T47D (cell line): ENCODE measurements around the gene COL4A2.

Experiments
- DNase-seq, 2 experiments: peaks; one replicate each; pipeline versions ENCODE4 v3.0.0 to v3.0.0-alpha.2; 2011 to 2012; ENCODE audit warnings: low read depth in 1 of 2, low spot score in 1 of 2
- JUND ChIP-seq: IDR thresholded peaks from 2 replicates; pipeline ENCODE4 v1.6.1; 2012; ENCODE audit warnings: low read depth
- in situ Hi-C: cut with HindIII; loops from 2 replicates; pipeline ENCODE4 v1.10.0; 2016; ENCODE audit warnings: low sequenced_read_pairs, low pct_unique_long_range_greater_than_20kb

Gene COL4A2

DNA sequence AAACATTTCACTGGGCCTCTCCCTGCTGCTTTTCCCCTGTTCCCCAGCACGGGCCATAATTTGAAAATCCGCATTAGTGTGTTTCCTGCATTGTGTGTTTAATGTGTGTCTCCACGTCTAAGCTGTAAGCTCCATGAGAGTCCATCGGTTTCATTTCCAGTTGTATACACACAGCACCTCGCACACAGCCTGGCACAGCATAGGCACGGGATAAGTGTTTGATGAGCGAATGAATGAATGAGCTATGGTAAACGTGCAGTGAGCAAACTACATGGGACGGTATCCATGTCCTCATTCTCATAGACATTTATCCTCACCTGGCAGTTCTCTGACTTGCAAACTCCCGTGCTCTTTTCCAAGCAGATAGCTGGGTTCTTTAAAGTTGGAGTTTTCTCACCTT is 148.4 kb downstream of the COL4A2 start:
- DNase-seq, result no peak
- in situ Hi-C loops, result no loop called here
- TF ChIP-seq JUND, result no peak

DNA sequence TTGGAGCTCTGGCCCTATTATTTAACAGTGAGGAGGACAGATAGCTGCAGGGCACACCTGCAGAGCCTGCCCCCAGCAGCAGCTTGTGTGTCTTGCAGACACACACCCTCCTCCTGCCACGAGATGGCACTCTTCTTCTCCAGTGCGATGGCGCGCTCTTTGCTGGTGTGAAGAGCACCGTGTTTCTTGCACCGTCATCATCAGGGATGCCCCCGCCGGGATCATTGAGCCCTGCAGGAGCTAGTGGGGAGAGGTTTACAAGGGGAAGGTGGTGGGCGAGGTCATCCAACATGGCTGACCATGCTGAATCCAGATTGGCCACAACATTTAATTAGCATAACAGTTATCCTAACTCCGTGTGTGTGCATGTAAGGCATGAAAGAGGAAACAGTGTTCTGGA is 148.9 kb downstream of the COL4A2 start:
- TF ChIP-seq JUND, result no peak
- DNase-seq, result peak; percentile 89 to 91
- in situ Hi-C loops, result no loop called here

DNA sequence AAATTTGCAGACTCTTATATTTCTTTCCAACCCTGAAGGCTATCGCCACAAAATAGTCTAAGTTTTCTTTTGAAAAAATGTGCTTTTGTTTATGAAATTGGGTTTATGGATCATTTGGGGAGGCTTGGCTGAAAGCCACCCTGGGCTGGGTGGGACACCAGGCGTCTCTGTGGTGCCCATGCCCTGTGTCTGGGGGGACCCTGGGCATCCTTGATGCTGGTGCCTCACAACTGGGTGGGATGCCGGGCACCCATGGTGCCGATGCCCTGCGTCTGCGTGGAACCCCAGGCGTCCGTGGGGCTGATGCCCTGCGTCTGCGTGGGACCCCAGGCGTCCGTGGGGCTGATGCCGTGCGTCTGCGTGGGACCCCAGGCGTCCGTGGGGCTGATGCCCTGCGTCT is 149.5 kb downstream of the COL4A2 start:
- in situ Hi-C loops, result no loop called here
- no peak for TF ChIP-seq JUND
- no peak for DNase-seq

DNA sequence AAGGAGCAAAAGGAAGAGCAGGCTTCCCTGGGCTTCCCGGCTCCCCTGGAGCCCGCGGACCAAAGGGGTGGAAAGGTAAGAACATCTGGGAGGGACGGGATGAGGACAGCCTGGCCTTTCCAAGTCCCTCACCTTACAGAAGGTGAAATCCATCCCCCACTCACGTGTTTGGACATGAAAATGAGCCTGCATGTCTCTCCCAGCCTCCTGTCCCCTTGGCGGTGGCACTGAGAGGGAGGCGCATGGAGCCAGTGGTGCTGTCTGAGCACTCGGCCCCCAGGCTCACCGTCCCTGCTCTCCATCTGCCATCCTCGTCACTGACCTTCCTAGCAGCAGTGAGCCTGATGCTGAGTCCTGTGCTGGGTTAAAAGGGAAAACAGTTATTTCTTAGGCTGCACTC is 150.3 kb downstream of the COL4A2 start:
- no peak for DNase-seq
- TF ChIP-seq JUND, result no peak
- in situ Hi-C loops, result no loop called here

DNA sequence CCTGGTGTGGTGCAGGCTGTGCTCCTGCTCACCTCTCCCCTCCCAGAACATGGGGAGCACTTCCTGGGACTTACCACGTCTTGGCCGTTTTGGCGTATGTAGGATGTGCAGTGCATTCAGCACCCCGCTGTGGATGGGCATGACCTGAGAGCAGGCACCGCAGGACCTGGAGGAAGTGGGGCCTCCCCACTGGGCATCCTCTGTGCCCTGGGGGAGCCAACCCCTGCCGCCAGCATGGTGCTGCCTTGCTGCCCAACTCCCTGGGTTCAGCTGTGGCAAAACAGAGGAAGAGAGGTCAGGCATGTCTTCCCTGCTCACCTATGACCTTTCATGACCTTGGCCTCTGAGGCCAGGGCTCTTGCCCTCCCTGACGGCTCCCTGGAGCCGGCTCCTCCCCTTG is 150.9 kb downstream of the COL4A2 start:
- in situ Hi-C loops, result no loop called here
- DNase-seq, result no peak
- no peak for TF ChIP-seq JUND

DNA sequence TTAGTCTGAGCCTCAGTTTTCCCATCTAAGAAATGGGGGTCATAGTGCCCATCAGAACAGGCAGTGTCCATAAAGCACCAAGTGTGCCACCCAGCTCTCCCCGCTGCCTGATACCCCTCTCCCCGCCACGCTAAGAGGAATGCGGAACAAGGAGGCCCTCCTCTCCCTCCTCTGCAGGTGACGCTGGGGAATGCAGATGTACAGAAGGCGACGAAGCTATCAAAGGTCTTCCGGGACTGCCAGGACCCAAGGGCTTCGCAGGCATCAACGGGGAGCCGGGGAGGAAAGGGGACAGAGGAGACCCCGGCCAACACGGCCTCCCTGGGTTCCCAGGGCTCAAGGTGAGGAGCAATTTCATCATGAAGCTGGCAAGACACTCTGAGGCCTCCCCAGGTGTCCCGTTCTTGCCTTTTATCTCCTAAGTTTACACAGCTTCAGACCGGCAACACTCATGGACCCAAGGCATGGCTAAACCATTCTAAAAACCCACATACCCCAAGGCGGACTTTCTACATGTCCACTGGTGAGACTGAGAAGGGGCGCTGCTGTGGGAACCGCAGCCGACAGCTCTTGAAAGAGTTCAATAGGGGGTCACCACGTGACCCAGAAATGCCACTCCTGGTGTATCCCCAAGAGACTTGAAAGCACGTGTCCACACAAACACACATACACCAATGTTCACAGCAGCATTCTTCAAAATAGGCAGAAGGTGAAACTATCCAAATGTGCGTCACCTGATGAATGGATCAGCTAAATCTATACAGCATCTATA is 151.7 kb downstream of the COL4A2 start:
- DNase-seq, result no peak
- in situ Hi-C loops, result no loop called here
- no peak for TF ChIP-seq JUND

DNA sequence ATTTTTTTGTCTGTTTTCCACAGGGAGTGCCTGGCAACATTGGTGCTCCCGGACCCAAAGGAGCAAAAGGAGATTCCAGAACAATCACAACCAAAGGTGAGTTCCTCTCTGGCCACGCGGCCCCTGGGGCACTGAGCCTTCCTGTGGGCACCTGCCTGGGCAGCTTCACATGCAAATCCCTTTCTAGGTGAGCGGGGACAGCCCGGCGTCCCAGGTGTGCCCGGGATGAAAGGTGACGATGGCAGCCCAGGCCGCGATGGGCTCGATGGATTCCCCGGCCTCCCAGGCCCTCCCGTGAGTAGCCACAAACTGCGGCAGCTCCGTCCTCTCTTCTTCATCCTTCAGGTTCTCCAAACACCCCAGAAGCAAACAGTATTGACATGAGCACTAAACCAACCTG is 155.0 kb downstream of the COL4A2 start:
- in situ Hi-C loops, result no loop called here
- no peak for DNase-seq
- no peak for TF ChIP-seq JUND

DNA sequence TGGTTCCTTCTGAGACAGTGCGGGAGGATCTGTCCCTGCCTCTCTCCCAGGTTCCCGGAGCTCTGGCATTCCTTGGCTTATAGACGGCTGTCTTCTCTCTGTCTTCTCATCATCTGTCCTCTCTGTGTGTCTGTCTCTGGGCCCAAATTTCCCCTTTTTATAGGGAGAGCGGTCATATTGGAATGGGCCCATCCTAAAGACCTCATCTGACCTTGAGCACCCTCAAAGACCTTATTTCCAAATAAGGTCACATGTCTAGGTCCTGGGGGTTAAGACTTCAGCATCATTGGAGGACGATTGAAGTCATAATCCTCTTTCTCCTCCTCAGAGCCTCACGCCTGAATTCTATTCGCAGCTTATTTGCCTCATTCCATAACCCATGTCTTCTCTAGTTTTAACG is 156.1 kb downstream of the COL4A2 start:
- DNase-seq, result no peak
- TF ChIP-seq JUND, result no peak
- in situ Hi-C loops, result no loop called here

DNA sequence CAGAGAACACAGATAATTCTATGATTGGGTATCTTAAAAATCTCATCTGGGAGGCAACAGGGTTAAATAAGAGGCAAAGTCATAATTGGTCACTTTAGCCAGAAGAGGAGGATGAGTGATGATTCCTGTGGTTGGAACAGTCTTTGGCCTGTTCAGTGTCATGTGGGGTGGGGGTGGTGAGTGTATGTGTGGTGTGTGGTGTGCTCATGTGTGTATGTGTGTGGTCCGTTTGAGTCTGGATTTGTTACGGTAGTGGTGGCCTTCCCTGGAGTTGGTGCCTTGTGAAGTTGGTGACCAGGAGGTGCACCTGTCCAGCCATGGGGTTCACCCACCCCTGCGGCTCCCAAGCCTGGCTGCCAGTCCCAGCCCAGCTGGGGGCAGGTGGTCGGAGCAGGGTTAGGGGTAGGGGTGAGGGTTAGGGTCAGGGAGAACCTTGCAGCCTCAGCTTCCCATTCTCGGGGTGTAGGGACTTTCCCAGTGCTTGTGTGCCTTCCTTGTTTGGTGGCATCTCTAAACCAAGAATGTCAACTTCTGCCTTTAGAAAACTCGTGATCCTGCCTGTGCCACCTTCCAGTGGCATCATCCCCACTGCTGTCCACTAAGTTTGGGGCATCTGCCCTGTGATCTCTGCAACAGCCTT is 156.9 kb downstream of the COL4A2 start:
- no peak for TF ChIP-seq JUND
- DNase-seq, result no peak
- in situ Hi-C loops, result no loop called here

DNA sequence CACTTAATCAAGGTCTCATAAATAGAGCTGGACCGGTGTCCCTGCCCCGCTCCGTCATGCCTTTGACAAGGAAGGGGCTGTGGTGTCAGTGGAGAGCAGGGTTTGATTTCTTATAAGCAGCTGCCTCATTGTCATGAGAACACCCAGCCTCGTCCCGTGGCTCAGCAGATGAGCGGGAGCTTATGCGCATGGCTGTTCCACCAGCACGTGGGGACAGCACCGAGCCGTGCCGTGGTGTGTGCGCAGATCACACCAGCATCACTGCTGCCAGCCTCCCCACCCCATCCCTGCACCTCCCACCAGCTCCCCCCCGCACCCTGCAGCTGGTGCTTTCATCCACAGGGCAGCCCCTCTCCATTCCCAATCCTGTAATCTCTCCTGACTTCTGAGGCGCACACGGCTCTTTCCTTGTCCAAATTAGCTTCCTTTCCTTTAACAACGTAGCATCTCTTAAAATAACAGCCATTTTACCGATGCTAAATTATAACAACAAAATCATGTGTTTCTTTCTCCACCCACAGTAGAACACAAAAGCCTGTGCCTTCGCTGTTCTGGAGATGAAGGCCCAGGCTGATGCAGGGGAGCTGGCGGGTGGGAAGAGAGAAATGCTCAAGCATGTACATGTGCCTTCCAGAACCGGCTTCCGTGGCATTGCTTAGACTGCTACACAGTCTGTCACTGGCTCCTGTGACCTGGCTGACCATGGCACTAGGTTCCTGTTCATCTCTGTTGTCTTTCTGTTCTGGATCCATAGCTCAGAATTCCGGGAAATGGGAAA is 157.7 kb downstream of the COL4A2 start:
- in situ Hi-C loops, result no loop called here
- TF ChIP-seq JUND, result no peak
- DNase-seq, result no peak

DNA sequence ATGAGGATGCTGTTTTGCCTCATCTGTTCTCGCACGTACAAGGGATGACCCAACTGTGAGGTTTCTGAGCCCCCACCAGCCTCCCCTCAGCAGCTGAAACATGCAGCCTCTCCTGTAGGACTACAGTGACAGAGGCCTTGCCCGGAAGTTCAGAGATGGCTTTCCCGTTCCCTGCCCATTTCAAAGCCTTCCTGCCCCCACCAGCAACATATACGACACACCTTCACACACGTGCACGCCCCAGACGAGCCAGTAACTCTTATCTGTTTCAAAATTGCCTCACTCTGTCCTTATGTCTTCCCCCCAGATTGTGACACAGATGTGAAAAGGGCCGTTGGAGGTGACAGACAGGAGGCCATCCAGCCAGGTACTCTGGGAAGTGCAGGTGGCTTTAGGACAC is 158.6 kb downstream of the COL4A2 start:
- in situ Hi-C loops, result no loop called here
- no peak for TF ChIP-seq JUND
- DNase-seq, result no peak

DNA sequence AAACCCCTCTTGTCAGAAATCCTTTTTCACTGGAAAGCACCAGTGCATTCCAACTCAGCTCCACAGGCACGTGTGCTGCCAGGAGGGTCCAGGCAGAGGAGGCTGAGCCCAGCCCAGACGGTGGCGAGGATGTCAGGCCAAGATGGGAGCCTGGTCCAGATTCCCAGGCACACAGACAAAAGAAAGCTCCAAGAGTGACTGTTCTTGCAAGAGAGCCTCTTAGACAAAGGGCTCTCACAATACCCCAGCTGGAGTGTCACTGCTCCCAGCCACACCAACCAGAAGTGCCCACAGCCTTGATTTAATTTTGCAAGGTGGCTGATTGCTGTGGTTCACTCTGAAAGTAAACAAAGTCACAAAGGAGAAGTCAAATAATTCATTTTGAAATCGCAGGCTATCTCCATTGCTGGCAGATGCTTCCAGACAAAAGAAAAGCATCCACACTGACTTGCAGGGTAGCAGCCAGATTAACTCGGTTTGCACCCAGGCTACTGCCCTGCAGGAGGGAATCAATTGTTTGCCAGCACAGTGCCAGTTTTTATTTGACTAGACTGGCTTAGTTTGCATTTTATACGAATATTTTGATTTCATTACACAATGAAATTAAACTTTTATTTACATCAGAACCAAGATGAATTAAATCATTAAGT is 159.3 kb downstream of the COL4A2 start:
- DNase-seq, result no peak
- in situ Hi-C loops, result no loop called here
- no peak for TF ChIP-seq JUND
